ENCODE measurements around the gene CDH10. TPM values are rescaled to one million over a fixed set of nuclear protein-coding genes. Genes with fewer than 3 reads are reported as not detected.

CDH10 gene
- total and polyA plus RNA-seq, 4 donors: 0.09 TPM; not detected in 3

DNA sequence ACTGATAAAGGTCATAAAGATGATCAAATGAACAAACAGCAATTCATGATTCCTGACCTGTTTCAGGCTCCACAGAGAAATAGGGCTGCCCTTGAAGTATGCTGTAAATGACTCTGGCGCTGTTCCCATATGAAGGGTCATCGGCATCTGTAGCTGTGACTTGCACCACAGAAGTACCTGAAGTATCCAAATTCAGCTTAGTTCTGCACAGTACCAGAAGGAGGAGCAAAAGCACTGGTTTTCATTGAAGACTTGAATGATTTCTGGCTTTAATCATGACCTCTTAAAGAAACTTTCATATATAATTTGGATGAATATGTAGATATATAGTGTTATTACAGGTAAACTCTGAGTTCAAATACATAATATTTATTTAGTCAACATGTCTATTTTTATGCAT, 109.1 kb downstream of the CDH10 start:
- TF ChIP-seq RXRA (IDR thresholded peaks at IDR 0.05) (peak in 1 of 2 donors; percentile 10), FOXA1 (IDR thresholded peaks at IDR 0.05) (no peak), RAD21 (IDR thresholded peaks at IDR 0.05) (peak; percentile 20 to 59)
- H3K36me3 ChIP-seq (ENCODE audit: control insufficient read depth in 4 of 4, insufficient read depth in 3 of 4, low read depth in 1 of 4, low read length in 3 of 4): no peaks in the 10 kb centered on the region
- H3K27ac ChIP-seq (ENCODE audit: low read depth in 1 of 2, low read length in 2 of 2): no peak overlapping the region
- no peak for DNase-seq (ENCODE audit: low spot score)
- H3K4me3 ChIP-seq (ENCODE audit: low read depth in 1 of 3, low read length in 3 of 3): no peak overlapping the region
- WGBS: 52% methylated on average over 2 of the region's 2 CpGs
- H3K9me3 ChIP-seq (ENCODE audit: control insufficient read depth in 4 of 4, low read length in 3 of 4): no peaks in the 10 kb centered on the region
- no peaks in the 10 kb centered on the region for H3K27me3 ChIP-seq (ENCODE audit: control insufficient read depth in 4 of 4, insufficient read depth in 4 of 4, low read length in 3 of 4)
- H3K4me1 ChIP-seq (ENCODE audit: control insufficient read depth in 4 of 4, insufficient read depth in 4 of 4, low read length in 3 of 4): no peaks in the 10 kb centered on the region
- H3K9ac ChIP-seq (ENCODE audit: low read depth in 1 of 2, low read length in 2 of 2): no peak overlapping the region

DNA sequence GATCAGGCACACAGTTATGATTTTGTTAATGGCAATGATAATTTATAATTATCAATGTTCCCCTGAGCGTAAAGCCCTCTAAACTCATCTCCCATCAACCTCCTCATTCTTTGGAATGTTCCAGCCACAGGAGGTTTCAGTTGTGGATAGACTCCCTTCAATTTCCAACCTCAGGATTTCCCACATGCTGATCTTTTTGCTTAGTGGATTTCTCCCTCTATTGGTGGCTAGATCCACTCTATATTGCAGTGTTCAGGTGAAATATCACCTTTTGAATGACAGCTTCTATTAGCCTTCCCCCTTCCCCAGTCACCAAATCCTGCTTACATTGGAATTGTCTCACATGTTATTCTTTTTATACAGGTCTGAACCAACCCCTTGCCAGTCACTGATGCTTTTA, 113.9 kb downstream of the CDH10 start:
- DNase-seq (ENCODE audit: low spot score): no peak
- Histone ChIP-seq H3K27me3 (ENCODE audit: control insufficient read depth in 4 of 4, insufficient read depth in 4 of 4, low read length in 3 of 4) (no peaks in the 10 kb centered on the region), H3K27ac (ENCODE audit: low read depth in 1 of 2, low read length in 2 of 2) (no peak overlapping the region), H3K9ac (ENCODE audit: low read depth in 1 of 2, low read length in 2 of 2) (no peak overlapping the region), H3K9me3 (ENCODE audit: control insufficient read depth in 4 of 4, low read length in 3 of 4) (no peaks in the 10 kb centered on the region), H3K4me1 (ENCODE audit: control insufficient read depth in 4 of 4, insufficient read depth in 4 of 4, low read length in 3 of 4) (no peaks in the 10 kb centered on the region), H3K4me3 (ENCODE audit: low read depth in 1 of 3, low read length in 3 of 3) (no peak overlapping the region), H3K36me3 (ENCODE audit: control insufficient read depth in 4 of 4, insufficient read depth in 3 of 4, low read depth in 1 of 4, low read length in 3 of 4) (no peaks in the 10 kb centered on the region)
- WGBS: 95% methylated on average over 1 of the region's 1 CpG
- no peak for TF ChIP-seq RXRA (IDR thresholded peaks at IDR 0.05)
- TF ChIP-seq GABPA (IDR thresholded peaks at IDR 0.05 in 1 of 2, conservative IDR thresholded peaks at IDR 0.05 in 1 of 2): no peak
- TF ChIP-seq HNF4G (IDR thresholded peaks at IDR 0.05): no peak
- peak; percentile 23 for TF ChIP-seq CTCF (IDR thresholded peaks at IDR 0.05; ENCODE audit: low read depth, low read length, missing input control)
- no peak for TF ChIP-seq EGR1 (IDR thresholded peaks at IDR 0.05; ENCODE audit: low read depth in 2 of 2)
- TF ChIP-seq RAD21 (IDR thresholded peaks at IDR 0.05): peak; percentile 66 to 69

DNA sequence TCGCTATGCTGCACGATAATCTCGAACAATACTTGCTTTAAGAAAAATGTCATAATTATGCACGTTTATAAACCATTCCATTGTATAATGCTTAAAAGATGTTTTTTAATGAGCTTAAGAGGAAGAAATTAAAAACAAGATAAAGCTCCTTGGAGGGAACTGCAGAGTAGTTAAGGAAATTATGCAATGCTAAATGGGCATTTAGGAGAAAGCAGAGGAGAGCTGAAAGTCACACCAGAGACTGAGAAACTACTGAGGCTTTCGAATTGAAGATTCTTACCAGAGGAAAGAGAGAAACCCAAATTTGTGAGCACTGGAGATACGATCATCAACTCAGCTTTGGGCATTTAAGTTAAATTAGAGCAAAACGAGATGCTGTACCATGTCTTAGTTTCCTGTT, 119.4 kb downstream of the CDH10 start:
- Histone ChIP-seq H3K9ac (ENCODE audit: low read depth in 1 of 2, low read length in 2 of 2) (no peak overlapping the region), H3K9me3 (ENCODE audit: control insufficient read depth in 4 of 4, low read length in 3 of 4) (no peaks in the 10 kb centered on the region), H3K4me3 (ENCODE audit: low read depth in 1 of 3, low read length in 3 of 3) (no peak overlapping the region), H3K4me1 (ENCODE audit: control insufficient read depth in 4 of 4, insufficient read depth in 4 of 4, low read length in 3 of 4) (no peaks in the 10 kb centered on the region), H3K27ac (ENCODE audit: low read depth in 1 of 2, low read length in 2 of 2) (no peak overlapping the region), H3K27me3 (ENCODE audit: control insufficient read depth in 4 of 4, insufficient read depth in 4 of 4, low read length in 3 of 4) (no peaks in the 10 kb centered on the region), H3K36me3 (ENCODE audit: control insufficient read depth in 4 of 4, insufficient read depth in 3 of 4, low read depth in 1 of 4, low read length in 3 of 4) (no peaks in the 10 kb centered on the region)
- WGBS: 75% methylated on average over 7 of the region's 7 CpGs
- no peak for DNase-seq (ENCODE audit: low spot score)
- TF ChIP-seq FOXA1 (IDR thresholded peaks at IDR 0.05): no peak
- no peak for TF ChIP-seq HNF4G (IDR thresholded peaks at IDR 0.05)
- no peak for TF ChIP-seq RXRA (IDR thresholded peaks at IDR 0.05)
- no peak for TF ChIP-seq HNF4A (conservative IDR thresholded peaks at IDR 0.05)
- no peak for TF ChIP-seq FOXA2 (IDR thresholded peaks at IDR 0.05)
- no peak for TF ChIP-seq SP1 (IDR thresholded peaks at IDR 0.05)
- no peak for TF ChIP-seq TAF1 (conservative IDR thresholded peaks at IDR 0.05)
- no peak for TF ChIP-seq JUND (IDR thresholded peaks at IDR 0.05)
- TF ChIP-seq, protein P1, sequence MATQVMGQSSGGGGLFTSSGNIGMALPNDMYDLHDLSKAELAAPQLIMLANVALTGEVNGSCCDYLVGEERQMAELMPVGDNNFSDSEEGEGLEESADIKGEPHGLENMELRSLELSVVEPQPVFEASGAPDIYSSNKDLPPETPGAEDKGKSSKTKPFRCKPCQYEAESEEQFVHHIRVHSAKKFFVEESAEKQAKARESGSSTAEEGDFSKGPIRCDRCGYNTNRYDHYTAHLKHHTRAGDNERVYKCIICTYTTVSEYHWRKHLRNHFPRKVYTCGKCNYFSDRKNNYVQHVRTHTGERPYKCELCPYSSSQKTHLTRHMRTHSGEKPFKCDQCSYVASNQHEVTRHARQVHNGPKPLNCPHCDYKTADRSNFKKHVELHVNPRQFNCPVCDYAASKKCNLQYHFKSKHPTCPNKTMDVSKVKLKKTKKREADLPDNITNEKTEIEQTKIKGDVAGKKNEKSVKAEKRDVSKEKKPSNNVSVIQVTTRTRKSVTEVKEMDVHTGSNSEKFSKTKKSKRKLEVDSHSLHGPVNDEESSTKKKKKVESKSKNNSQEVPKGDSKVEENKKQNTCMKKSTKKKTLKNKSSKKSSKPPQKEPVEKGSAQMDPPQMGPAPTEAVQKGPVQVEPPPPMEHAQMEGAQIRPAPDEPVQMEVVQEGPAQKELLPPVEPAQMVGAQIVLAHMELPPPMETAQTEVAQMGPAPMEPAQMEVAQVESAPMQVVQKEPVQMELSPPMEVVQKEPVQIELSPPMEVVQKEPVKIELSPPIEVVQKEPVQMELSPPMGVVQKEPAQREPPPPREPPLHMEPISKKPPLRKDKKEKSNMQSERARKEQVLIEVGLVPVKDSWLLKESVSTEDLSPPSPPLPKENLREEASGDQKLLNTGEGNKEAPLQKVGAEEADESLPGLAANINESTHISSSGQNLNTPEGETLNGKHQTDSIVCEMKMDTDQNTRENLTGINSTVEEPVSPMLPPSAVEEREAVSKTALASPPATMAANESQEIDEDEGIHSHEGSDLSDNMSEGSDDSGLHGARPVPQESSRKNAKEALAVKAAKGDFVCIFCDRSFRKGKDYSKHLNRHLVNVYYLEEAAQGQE (IDR thresholded peaks at IDR 0.05): no peak
- no peak for TF ChIP-seq ZBTB33 (IDR thresholded peaks at IDR 0.05)
- no peak for TF ChIP-seq CTCF (IDR thresholded peaks at IDR 0.05; ENCODE audit: low read depth, low read length, missing input control)
- TF ChIP-seq EGR1 (IDR thresholded peaks at IDR 0.05; ENCODE audit: low read depth in 2 of 2): no peak
- TF ChIP-seq, protein P2, sequence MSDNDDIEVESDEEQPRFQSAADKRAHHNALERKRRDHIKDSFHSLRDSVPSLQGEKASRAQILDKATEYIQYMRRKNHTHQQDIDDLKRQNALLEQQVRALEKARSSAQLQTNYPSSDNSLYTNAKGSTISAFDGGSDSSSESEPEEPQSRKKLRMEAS (IDR thresholded peaks at IDR 0.05): no peak
- no peak for TF ChIP-seq ATF3 (IDR thresholded peaks at IDR 0.05)
- TF ChIP-seq NR2F2 (IDR thresholded peaks at IDR 0.05): no peak
